ENCODE results near the gene HEMK1. TPM values are rescaled to one million over a fixed set of nuclear protein-coding genes. Genes with fewer than 3 reads are reported as not detected.

Gene HEMK1
- total and polyA plus RNA-seq, 2 donors (not counting 1 experiment from before 2014, with no cell fraction given) = 34.2 to 43.0 TPM

DNA sequence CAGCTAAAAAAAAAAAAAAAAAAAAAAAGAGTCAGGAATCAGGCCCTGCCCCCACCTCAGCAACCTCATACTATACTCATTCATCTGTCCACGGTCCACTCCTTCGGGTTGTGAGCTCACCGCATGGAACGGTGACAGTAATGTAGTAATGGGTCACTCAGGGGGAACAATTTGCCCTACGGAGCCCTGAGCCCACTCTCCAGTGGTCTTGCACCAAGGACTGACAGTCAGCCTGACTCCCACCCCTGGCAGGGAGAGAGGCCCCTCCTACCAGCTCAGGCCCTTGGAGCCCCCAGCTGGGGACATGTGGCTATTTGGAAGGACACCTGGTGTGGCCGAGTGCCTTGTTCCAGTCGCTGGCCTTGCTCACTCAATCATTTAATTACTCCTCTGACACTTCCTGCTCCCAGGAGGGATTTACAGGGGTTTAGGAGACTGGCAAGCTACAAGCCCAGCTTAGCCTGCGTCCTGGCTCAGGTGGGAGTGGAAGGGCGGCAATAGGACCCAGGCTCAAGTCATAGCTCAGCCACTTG lies 46.0 kb upstream of the HEMK1 start:
- Histone ChIP-seq H3K9me3 (ENCODE audit: control extremely low read depth in 1 of 3, control insufficient read depth in 2 of 3, insufficient read depth in 1 of 3, low read length in 2 of 3) (no peaks in the 10 kb centered on the region), H3K4me2 (replicated peaks; ENCODE audit: low read depth, low read length, poor library complexity, severe bottlenecking) (no peak overlapping the region), H3K4me3 (ENCODE audit: control extremely low read depth in 1 of 5, extremely low read depth in 1 of 5, insufficient read depth in 1 of 5, low read depth in 2 of 5, low read length in 4 of 5) (no peak overlapping the region), H2AFZ (ENCODE audit: insufficient read depth, low read depth, low read length, poor library complexity, severe bottlenecking) (no peak overlapping the region), H3K27me3 (replicated peaks in 1 of 4; ENCODE audit: control extremely low read depth in 1 of 4, control insufficient read depth in 3 of 4, insufficient read depth in 4 of 4, low read length in 3 of 4) (peaks cover 0 to 4% (median 0%) of the 10 kb centered on the region in 4 experiments), H3K9ac (ENCODE audit: low read length) (no peak overlapping the region), H4K20me1 (ENCODE audit: control insufficient read depth, insufficient read depth, low read length, poor library complexity, severe bottlenecking) (no peaks in the 10 kb centered on the region), H3K79me2 (ENCODE audit: control insufficient read depth, insufficient read depth, low read length) (no peaks in the 10 kb centered on the region), H3K36me3 (replicated peaks in 1 of 2; ENCODE audit: control extremely low read depth in 1 of 2, control insufficient read depth in 1 of 2, extremely low read depth in 1 of 2, insufficient read depth in 2 of 2, low read length in 1 of 2) (no peaks in the 10 kb centered on the region), H3K27ac (ENCODE audit: low read length in 2 of 2) (no peak overlapping the region), H3K4me1 (ENCODE audit: control insufficient read depth in 2 of 2, insufficient read depth in 2 of 2, low read length in 2 of 2) (peaks cover 3 to 7% of the 10 kb centered on the region in 2 donors)
- ChIA-PET POLR2A (no interaction called here), CTCF (interaction anchor here (0.6 to 3.4 kb wide), 8 partner anchors 9 to 753 kb away, joined by 3 to 24 read pairs (median 3); partner anchors contain the start of gene C3orf18)
- ATAC-seq (ENCODE audit: low read depth) (no peak), DNase-seq (no peak)
- Mint-ChIP-seq H3K9me3 (ENCODE audit: insufficient read depth) (no peaks in the 10 kb centered on the region), H3K27ac (no peak overlapping the region), H3K27me3 (peaks cover 9% of the 10 kb centered on the region), H3K4me1 (peaks cover 8% of the 10 kb centered on the region), H3K4me3 (no peak overlapping the region)
- intact Hi-C loops (cut with micrococcal nuclease) = no loop called here
- no peak for TF ChIP-seq CTCF (IDR thresholded peaks at IDR 0.05)
- no peak for TF ChIP-seq EZH2 (IDR thresholded peaks at IDR 0.05; ENCODE audit: borderline replicate concordance, insufficient read depth, low read depth, low read length, poor library complexity, severe bottlenecking)
- 90% methylated on average over 7 of the region's 9 CpGs for WGBS (ENCODE audit: insufficient coverage)

- CTCF ChIA-PET = interaction anchor here (1.0 to 3.4 kb wide), 3 partner anchors 10 to 127 kb away, joined by 3 to 16 read pairs (median 5); no protein-coding TSS in a partner anchor
Measured at GRCh38 chr3:50524746-50525145, 44.6 kb upstream of the HEMK1 start.

More at GRCh38 chr3:50524746-50525145, 44.6 kb upstream of the HEMK1 start:
- H3K27ac Mint-ChIP-seq = no peak overlapping the region
- Histone ChIP-seq H3K4me3 (ENCODE audit: control extremely low read depth in 1 of 5, extremely low read depth in 1 of 5, insufficient read depth in 1 of 5, low read depth in 2 of 5, low read length in 4 of 5) (no peak overlapping the region), H3K9ac (ENCODE audit: low read length) (no peak overlapping the region), H3K79me2 (ENCODE audit: control insufficient read depth, insufficient read depth, low read length) (no peaks in the 10 kb centered on the region), H3K27ac (ENCODE audit: low read length in 2 of 2) (no peak overlapping the region), H4K20me1 (ENCODE audit: control insufficient read depth, insufficient read depth, low read length, poor library complexity, severe bottlenecking) (no peaks in the 10 kb centered on the region), H2AFZ (ENCODE audit: insufficient read depth, low read depth, low read length, poor library complexity, severe bottlenecking) (no peak overlapping the region), H3K36me3 (replicated peaks in 1 of 2; ENCODE audit: control extremely low read depth in 1 of 2, control insufficient read depth in 1 of 2, extremely low read depth in 1 of 2, insufficient read depth in 2 of 2, low read length in 1 of 2) (no peaks in the 10 kb centered on the region), H3K4me2 (replicated peaks; ENCODE audit: low read depth, low read length, poor library complexity, severe bottlenecking) (no peak overlapping the region), H3K4me1 (ENCODE audit: control insufficient read depth in 2 of 2, insufficient read depth in 2 of 2, low read length in 2 of 2) (peaks cover 0 to under 1% of the 10 kb centered on the region in 2 donors), H3K27me3 (replicated peaks in 1 of 4; ENCODE audit: control extremely low read depth in 1 of 4, control insufficient read depth in 3 of 4, insufficient read depth in 4 of 4, low read length in 3 of 4) (peaks cover 0 to 8% (median 4%) of the 10 kb centered on the region in 4 experiments), H3K9me3 (ENCODE audit: control extremely low read depth in 1 of 3, control insufficient read depth in 2 of 3, insufficient read depth in 1 of 3, low read length in 2 of 3) (no peaks in the 10 kb centered on the region)
- H3K9me3 Mint-ChIP-seq (ENCODE audit: insufficient read depth) = no peaks in the 10 kb centered on the region
- ATAC-seq (ENCODE audit: low read depth) (no peak), DNase-seq (no peak)
- intact Hi-C loops (cut with micrococcal nuclease) = no loop called here
- TF ChIP-seq EZH2 (IDR thresholded peaks at IDR 0.05; ENCODE audit: borderline replicate concordance, insufficient read depth, low read depth, low read length, poor library complexity, severe bottlenecking) (no peak), CTCF (IDR thresholded peaks at IDR 0.05) (no peak)
- POLR2A ChIA-PET = no interaction called here
- H3K27me3 Mint-ChIP-seq = peaks cover 20% of the 10 kb centered on the region
- WGBS (ENCODE audit: insufficient coverage) = 100% methylated on average over 3 of the region's 5 CpGs
- H3K4me1 Mint-ChIP-seq = peaks cover under 1% of the 10 kb centered on the region
- no peak overlapping the region for H3K4me3 Mint-ChIP-seq

Data from B cell (primary cell).